Measurements from ENCODE around the gene RHEB.

DNA sequence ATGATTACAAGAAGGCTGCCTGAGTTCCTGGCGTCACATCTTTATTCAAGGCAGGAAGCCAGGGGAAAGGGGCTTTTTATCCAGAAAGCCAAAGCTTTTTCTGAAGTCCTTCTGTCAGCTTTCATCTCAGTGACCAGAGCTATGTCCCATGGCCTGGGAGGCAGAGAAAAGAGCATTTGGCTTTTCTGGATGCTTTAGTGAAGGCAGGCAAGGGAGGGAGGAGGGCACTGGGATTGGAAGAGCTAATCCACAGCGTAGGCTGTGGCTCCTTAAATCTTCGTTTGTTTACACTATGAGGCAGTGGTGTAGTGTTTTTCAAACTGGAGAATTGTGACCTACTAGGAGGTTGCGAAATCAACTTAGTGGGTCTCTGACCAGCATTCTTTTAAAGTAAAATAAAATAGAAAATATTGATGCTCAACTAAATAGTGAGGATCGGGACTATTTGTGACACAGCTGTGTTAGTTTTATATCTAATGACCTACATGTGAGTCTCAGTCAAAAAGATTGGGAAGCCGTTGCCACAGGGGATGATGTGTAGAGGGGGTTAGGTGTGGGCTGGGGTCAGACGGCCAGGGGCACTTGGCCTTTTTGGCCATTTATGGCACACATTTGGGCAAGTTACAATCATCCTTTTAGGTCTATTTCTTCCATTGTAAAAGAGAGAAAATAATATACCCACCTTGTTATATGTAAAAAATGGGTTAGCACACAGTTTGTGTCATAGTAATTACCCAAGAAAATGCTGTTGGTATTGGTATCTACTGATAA, 93.8 kb downstream of the RHEB start:
- no peak for TF ChIP-seq POLR2A (IDR thresholded peaks at IDR 0.05; ENCODE audit: low read depth, low read length)
- TF ChIP-seq USF2 (IDR thresholded peaks at IDR 0.05; ENCODE audit: low read depth, low read length): no peak
- TF ChIP-seq ELK1 (IDR thresholded peaks at IDR 0.05; ENCODE audit: borderline replicate concordance, low read depth, low read length): no peak
- TF ChIP-seq SMC3 (IDR thresholded peaks at IDR 0.05; ENCODE audit: low read depth, low read length): no peak
- TF ChIP-seq, protein P1, sequence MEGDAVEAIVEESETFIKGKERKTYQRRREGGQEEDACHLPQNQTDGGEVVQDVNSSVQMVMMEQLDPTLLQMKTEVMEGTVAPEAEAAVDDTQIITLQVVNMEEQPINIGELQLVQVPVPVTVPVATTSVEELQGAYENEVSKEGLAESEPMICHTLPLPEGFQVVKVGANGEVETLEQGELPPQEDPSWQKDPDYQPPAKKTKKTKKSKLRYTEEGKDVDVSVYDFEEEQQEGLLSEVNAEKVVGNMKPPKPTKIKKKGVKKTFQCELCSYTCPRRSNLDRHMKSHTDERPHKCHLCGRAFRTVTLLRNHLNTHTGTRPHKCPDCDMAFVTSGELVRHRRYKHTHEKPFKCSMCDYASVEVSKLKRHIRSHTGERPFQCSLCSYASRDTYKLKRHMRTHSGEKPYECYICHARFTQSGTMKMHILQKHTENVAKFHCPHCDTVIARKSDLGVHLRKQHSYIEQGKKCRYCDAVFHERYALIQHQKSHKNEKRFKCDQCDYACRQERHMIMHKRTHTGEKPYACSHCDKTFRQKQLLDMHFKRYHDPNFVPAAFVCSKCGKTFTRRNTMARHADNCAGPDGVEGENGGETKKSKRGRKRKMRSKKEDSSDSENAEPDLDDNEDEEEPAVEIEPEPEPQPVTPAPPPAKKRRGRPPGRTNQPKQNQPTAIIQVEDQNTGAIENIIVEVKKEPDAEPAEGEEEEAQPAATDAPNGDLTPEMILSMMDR (conservative IDR thresholded peaks at IDR 0.05; ENCODE audit: low read depth, low read length): no peak
- TF ChIP-seq CEBPB (IDR thresholded peaks at IDR 0.05; ENCODE audit: low read depth, low read length): peak; percentile 99
- TF ChIP-seq RAD21 (IDR thresholded peaks at IDR 0.05; ENCODE audit: low read length): no peak
- TF ChIP-seq CHD1 (IDR thresholded peaks at IDR 0.05; ENCODE audit: low read depth, low read length): no peak
- TF ChIP-seq MAZ (IDR thresholded peaks at IDR 0.05; ENCODE audit: borderline replicate concordance, low read depth, low read length): peak; percentile 29; the same call in 1 of the 2 replicates
